HepG2 (cell line): Measurements from ENCODE around the gene PSMB10. TPM values are rescaled to one million over a fixed set of nuclear protein-coding genes. Genes with fewer than 3 reads are reported as not detected.

ENCODE experiments used
- BCL6 ChIP-seq: IDR thresholded peaks from 2 replicates; pipeline ENCODE4 v1.6.1; 2016; ENCODE audit warnings: missing genetic modification reagents, missing compliant biosample characterization
- IRF2 ChIP-seq: IDR thresholded peaks from 2 replicates; pipeline ENCODE4 v1.6.1; 2018; ENCODE audit warnings: missing genetic modification reagents, missing compliant biosample characterization
- JARID2 ChIP-seq: sonication (generic); formaldehyde crosslinking; IDR thresholded peaks from 2 replicates; pipeline ENCODE4 v1.8.1; 2023; ENCODE audit warnings: missing genetic modification reagents, inconsistent platforms; ENCODE audit not compliant: insufficient replicate concordance
- MLLT10 ChIP-seq: sonication (generic); formaldehyde crosslinking; IDR thresholded peaks from 2 replicates; pipeline ENCODE4 v1.4.0; 2020; ENCODE audit warnings: missing genetic modification reagents
- NFYC ChIP-seq: IDR thresholded peaks from 2 replicates; pipeline ENCODE4 v1.6.1; 2016; ENCODE audit warnings: missing genetic modification reagents, missing compliant biosample characterization
- PAF1 ChIP-seq: IDR thresholded peaks from 2 replicates; pipeline ENCODE4 v1.6.1; 2016; ENCODE audit warnings: missing genetic modification reagents, missing compliant biosample characterization
- REXO4 ChIP-seq: sonication (generic); formaldehyde crosslinking; IDR thresholded peaks from 2 replicates; pipeline ENCODE4 v1.8.0; 2022; ENCODE audit warnings: missing genetic modification reagents, mild to moderate bottlenecking, borderline replicate concordance
- SMAD3 ChIP-seq: sonication (generic); formaldehyde crosslinking; IDR thresholded peaks from 2 replicates; pipeline ENCODE4 v1.4.0; 2020; ENCODE audit warnings: missing genetic modification reagents
- STAT5B ChIP-seq: sonication (generic); formaldehyde crosslinking; IDR thresholded peaks from 2 replicates; pipeline ENCODE4 v1.4.0; 2020; ENCODE audit warnings: missing genetic modification reagents
- ZFP1 ChIP-seq: IDR thresholded peaks from 2 replicates; pipeline ENCODE4 v1.6.1; 2016
- ZFP36L2 ChIP-seq: sonication (generic); formaldehyde crosslinking; IDR thresholded peaks from 2 replicates; pipeline ENCODE4 v1.4.0; 2020; ENCODE audit warnings: missing genetic modification reagents
- ZNF180 ChIP-seq: sonication (generic); formaldehyde crosslinking; IDR thresholded peaks from 2 replicates; pipeline ENCODE4 v1.4.0; 2020; ENCODE audit warnings: low read depth, missing genetic modification reagents, borderline replicate concordance
- ZNF224 ChIP-seq: sonication (generic); formaldehyde crosslinking; IDR thresholded peaks from 2 replicates; pipeline ENCODE4 v1.5.0; 2020; ENCODE audit warnings: mild to moderate bottlenecking, missing genetic modification reagents
- ZNF230 ChIP-seq: sonication (generic); formaldehyde crosslinking; IDR thresholded peaks from 2 replicates; pipeline ENCODE4 v1.4.0; 2020; ENCODE audit warnings: mild to moderate bottlenecking, missing genetic modification reagents
- ZNF274 ChIP-seq: sonication (generic); formaldehyde crosslinking; IDR thresholded peaks from 2 replicates; pipeline ENCODE4 v1.5.1; 2020; ENCODE audit warnings: mild to moderate bottlenecking, missing genetic modification reagents
- ZNF383 ChIP-seq: sonication (generic); formaldehyde crosslinking; IDR thresholded peaks from 2 replicates; pipeline ENCODE4 v1.4.0; 2020; ENCODE audit warnings: missing genetic modification reagents, mild to moderate bottlenecking, borderline replicate concordance
- ZNF44 ChIP-seq: sonication (generic); formaldehyde crosslinking; IDR thresholded peaks from 2 replicates; pipeline ENCODE4 v1.5.1; 2020; ENCODE audit warnings: mild to moderate bottlenecking, missing genetic modification reagents
- ZNF567 ChIP-seq: sonication (generic); formaldehyde crosslinking; IDR thresholded peaks from 2 replicates; pipeline ENCODE4 v1.8.1; 2023; ENCODE audit warnings: mild to moderate bottlenecking, missing genetic modification reagents, borderline replicate concordance
- polyA plus RNA-seq, 8 experiments: library from polyadenylated mRNA; depleted of rRNA in 3 of 8; stranded (reverse) in 7 of 8; unstranded in 1 of 8; fragments of >200 nt; fragmentation: Illumina TruSeq in 4 of 8; extraction: Trizol in 4 of 8; gene quantifications; 2 replicates each; pipeline versions ENCODE4 v1.2.1 to v1.2.3, GENCODE V29; 2011 to 2016; ENCODE audit warnings: low read depth in 4 of 8, missing spikeins in 1 of 8, mixed read lengths in 1 of 8; ENCODE audit not compliant: insufficient read depth in 1 of 8
- total RNA-seq, 5 experiments: library from RNA; depleted of rRNA; stranded (reverse); fragments of >200 nt; fragmentation: Illumina TruSeq; extraction: Trizol; gene quantifications; 2 replicates each; pipeline ENCODE4 v1.2.3, GENCODE V29; 2016; ENCODE audit warnings: low read depth in 1 of 5
- TF ChIP-seq, protein P1 (sequence below): sonication (generic); formaldehyde crosslinking; IDR thresholded peaks from 2 replicates; pipeline ENCODE4 v1.4.0; 2020; ENCODE audit warnings: missing genetic modification reagents; ENCODE audit errors: not compliant biosample characterization
- TF ChIP-seq, protein P2 (sequence below): sonication (generic); formaldehyde crosslinking; IDR thresholded peaks from 2 replicates; pipeline ENCODE4 v1.4.0; 2020; ENCODE audit warnings: missing genetic modification reagents
- TF ChIP-seq, protein P3 (sequence below): IDR thresholded peaks from 2 replicates; pipeline ENCODE4 v1.4.0; 2020; ENCODE audit warnings: mild to moderate bottlenecking, missing genetic modification reagents
- TF ChIP-seq, protein P4 (sequence below): sonication (generic); formaldehyde crosslinking; IDR thresholded peaks from 2 replicates; pipeline ENCODE4 v1.4.0; 2020; ENCODE audit warnings: missing genetic modification reagents
- TF ChIP-seq, protein P5 (sequence below): sonication (generic); formaldehyde crosslinking; IDR thresholded peaks from 2 replicates; pipeline ENCODE4 v1.5.1; 2020; ENCODE audit warnings: missing genetic modification reagents, mild to moderate bottlenecking, borderline replicate concordance

The PSMB10 gene
- total and polyA plus RNA-seq, 2 of the 13 experiments (the other 11 are each of a cell fraction or from before 2014, with no cell fraction given): 12.7 to 65.9 TPM

DNA sequence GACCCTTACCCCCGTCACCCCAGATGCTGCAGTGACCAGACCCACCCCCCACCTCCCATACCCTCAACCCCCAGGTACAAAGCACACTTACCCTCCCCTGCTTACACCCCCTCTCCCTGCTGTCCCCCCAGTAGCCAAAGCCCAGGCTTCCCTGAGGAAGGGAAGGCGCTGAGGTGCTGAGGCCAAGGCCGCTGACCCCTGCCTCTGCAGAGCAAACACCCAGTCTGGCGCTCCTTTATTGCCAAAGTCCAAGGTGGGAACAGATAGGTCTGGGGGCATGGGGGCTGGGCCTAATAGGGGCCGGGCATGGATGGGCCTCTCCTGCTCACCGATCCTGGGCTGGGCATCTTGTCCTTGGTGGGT, 6.6 kb upstream of the PSMB10 start (continued):
- TF ChIP-seq ZNF274 (CRISPR knock-in tag): no peak
- TF ChIP-seq MLLT10 (CRISPR knock-in tag): no peak
- TF ChIP-seq SMAD3: no peak
- TF ChIP-seq, protein P1, sequence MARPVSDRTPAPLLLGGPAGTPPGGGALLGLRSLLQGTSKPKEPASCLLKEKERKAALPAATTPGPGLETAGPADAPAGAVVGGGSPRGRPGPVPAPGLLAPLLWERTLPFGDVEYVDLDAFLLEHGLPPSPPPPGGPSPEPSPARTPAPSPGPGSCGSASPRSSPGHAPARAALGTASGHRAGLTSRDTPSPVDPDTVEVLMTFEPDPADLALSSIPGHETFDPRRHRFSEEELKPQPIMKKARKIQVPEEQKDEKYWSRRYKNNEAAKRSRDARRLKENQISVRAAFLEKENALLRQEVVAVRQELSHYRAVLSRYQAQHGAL: no peak
- TF ChIP-seq, protein P2, sequence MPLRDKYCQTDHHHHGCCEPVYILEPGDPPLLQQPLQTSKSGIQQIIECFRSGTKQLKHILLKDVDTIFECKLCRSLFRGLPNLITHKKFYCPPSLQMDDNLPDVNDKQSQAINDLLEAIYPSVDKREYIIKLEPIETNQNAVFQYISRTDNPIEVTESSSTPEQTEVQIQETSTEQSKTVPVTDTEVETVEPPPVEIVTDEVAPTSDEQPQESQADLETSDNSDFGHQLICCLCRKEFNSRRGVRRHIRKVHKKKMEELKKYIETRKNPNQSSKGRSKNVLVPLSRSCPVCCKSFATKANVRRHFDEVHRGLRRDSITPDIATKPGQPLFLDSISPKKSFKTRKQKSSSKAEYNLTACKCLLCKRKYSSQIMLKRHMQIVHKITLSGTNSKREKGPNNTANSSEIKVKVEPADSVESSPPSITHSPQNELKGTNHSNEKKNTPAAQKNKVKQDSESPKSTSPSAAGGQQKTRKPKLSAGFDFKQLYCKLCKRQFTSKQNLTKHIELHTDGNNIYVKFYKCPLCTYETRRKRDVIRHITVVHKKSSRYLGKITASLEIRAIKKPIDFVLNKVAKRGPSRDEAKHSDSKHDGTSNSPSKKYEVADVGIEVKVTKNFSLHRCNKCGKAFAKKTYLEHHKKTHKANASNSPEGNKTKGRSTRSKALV (CRISPR knock-in tag): 0 out of 2 replicates have a peak, but pooled peaks have one; percentile 18
- no peak for TF ChIP-seq ZFP1 (CRISPR knock-in tag)
- TF ChIP-seq ZNF567 (CRISPR knock-in tag): no peak
- peak; percentile 50 for TF ChIP-seq BCL6 (CRISPR knock-in tag)
- no peak for TF ChIP-seq PAF1 (CRISPR knock-in tag)
- TF ChIP-seq STAT5B: no peak
- TF ChIP-seq, protein P3, sequence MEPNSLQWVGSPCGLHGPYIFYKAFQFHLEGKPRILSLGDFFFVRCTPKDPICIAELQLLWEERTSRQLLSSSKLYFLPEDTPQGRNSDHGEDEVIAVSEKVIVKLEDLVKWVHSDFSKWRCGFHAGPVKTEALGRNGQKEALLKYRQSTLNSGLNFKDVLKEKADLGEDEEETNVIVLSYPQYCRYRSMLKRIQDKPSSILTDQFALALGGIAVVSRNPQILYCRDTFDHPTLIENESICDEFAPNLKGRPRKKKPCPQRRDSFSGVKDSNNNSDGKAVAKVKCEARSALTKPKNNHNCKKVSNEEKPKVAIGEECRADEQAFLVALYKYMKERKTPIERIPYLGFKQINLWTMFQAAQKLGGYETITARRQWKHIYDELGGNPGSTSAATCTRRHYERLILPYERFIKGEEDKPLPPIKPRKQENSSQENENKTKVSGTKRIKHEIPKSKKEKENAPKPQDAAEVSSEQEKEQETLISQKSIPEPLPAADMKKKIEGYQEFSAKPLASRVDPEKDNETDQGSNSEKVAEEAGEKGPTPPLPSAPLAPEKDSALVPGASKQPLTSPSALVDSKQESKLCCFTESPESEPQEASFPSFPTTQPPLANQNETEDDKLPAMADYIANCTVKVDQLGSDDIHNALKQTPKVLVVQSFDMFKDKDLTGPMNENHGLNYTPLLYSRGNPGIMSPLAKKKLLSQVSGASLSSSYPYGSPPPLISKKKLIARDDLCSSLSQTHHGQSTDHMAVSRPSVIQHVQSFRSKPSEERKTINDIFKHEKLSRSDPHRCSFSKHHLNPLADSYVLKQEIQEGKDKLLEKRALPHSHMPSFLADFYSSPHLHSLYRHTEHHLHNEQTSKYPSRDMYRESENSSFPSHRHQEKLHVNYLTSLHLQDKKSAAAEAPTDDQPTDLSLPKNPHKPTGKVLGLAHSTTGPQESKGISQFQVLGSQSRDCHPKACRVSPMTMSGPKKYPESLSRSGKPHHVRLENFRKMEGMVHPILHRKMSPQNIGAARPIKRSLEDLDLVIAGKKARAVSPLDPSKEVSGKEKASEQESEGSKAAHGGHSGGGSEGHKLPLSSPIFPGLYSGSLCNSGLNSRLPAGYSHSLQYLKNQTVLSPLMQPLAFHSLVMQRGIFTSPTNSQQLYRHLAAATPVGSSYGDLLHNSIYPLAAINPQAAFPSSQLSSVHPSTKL: peak; percentile 77
- TF ChIP-seq, protein P4, sequence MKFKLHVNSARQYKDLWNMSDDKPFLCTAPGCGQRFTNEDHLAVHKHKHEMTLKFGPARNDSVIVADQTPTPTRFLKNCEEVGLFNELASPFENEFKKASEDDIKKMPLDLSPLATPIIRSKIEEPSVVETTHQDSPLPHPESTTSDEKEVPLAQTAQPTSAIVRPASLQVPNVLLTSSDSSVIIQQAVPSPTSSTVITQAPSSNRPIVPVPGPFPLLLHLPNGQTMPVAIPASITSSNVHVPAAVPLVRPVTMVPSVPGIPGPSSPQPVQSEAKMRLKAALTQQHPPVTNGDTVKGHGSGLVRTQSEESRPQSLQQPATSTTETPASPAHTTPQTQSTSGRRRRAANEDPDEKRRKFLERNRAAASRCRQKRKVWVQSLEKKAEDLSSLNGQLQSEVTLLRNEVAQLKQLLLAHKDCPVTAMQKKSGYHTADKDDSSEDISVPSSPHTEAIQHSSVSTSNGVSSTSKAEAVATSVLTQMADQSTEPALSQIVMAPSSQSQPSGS (CRISPR knock-in tag): no peak
- TF ChIP-seq ZNF180: no peak
- no peak for TF ChIP-seq ZNF230 (CRISPR knock-in tag)
- TF ChIP-seq REXO4 (CRISPR knock-in tag): no peak
- TF ChIP-seq JARID2 (CRISPR knock-in tag): no peak
- no peak for TF ChIP-seq ZFP36L2 (CRISPR knock-in tag)
- peak; percentile 32; the same call in 1 of the 2 replicates for TF ChIP-seq IRF2 (CRISPR knock-in tag)
- 0 out of 2 replicates have a peak, but pooled peaks have one; percentile 2 for TF ChIP-seq ZNF224
- TF ChIP-seq ZNF383: 0 out of 2 replicates have a peak, but pooled peaks have one; percentile 4
- no peak for TF ChIP-seq NFYC (CRISPR knock-in tag)
- TF ChIP-seq, protein P5, sequence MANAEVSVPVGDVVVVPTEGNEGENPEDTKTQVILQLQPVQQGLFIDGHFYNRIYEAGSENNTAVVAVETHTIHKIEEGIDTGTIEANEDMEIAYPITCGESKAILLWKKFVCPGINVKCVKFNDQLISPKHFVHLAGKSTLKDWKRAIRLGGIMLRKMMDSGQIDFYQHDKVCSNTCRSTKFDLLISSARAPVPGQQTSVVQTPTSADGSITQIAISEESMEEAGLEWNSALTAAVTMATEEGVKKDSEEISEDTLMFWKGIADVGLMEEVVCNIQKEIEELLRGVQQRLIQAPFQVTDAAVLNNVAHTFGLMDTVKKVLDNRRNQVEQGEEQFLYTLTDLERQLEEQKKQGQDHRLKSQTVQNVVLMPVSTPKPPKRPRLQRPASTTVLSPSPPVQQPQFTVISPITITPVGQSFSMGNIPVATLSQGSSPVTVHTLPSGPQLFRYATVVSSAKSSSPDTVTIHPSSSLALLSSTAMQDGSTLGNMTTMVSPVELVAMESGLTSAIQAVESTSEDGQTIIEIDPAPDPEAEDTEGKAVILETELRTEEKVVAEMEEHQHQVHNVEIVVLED: no peak
- no peak for TF ChIP-seq ZNF44 (CRISPR knock-in tag)
